NCI-H146 (cell line): ENCODE results near the gene CA11.

ENCODE experiments used
- DNase-seq: peaks from one replicate; lab custom pipeline; 2025; lab: John Stamatoyannopoulos, UW

The CA11 gene

DNA sequence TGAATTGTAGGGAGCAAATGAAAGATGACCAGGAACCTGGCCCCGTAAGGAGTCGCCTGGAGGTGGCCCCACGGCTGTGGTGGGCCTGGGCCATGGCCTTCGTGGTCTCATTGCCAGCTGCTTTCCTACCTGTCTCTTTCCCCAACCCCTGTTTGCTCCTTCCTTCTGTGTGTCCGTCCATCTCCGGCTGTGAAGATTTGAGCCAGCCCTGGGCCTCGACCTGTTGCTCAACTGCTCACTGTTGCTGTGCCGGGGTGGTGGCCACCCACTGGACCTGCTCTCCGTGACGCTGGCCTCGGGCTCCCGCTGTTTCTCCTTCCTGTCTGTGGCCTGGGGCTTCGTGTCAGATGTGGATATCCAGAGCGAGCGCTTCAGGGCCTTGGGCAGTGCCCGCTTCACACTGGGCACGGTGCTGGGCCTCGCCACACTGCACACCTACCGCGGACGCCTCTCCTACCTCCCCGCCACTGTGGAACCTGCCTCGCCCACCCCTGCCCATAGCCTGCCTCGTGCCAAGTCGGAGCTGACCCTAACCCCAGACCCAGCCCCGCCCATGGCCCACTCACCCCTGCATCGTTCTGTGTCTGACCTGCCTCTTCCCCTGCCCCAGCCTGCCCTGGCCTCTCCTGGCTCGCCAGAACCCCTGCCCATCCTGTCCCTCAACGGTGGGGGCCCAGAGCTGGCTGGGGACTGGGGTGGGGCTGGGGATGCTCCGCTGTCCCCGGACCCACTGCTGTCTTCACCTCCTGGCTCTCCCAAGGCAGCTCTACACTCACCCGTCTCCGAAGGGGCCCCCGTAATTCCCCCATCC, 17.3 kb downstream of the CA11 start:
- DNase-seq: no peak

DNA sequence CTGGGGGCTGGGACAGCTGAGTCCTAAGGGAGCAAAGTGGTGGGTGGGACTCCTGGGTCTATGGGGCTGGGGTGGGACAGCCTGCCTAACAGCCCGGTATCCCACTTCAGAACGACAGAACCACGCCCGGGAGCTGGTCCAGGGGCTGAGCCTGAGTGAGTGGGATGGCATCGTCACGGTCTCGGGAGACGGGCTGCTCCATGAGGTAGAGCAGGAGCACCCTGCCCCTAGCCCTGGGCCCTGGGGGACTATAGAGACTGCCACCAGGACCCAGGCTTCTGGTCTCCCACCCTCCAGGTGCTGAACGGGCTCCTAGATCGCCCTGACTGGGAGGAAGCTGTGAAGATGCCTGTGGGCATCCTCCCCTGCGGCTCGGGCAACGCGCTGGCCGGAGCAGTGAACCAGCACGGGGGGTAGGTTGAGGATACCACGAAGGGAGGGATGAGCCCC, 18.1 kb downstream of the CA11 start:
- DNase-seq: no peak

DNA sequence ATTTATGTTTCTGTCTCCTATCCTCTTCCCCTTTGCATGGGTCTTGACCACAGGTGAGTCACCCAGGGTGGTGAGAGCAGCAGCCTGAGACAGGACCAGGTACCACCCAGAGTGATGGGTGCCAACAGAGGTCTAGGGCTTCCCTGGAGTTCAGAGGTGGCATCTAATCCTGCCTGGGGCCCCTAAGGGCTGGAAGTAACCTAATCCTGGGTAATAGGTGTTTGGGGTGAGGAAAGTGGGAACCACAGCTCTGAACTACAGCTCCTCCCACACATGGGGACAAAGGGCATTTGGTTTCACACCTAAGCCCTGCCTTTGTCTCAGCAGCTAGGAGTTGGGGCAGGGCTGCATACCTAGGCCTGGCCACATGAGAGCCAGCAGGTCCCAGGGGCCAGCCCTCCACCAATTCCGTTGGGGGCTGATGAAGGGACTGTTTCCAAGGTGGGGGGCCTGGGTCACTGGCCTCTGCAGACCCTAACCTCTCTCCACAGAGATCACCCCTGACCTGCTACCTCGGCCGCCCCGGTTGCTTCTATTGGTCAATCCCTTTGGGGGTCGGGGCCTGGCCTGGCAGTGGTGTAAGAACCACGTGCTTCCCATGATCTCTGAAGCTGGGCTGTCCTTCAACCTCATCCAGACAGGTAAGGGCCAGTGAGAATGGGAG, 18.7 kb downstream of the CA11 start:
- no peak for DNase-seq

DNA sequence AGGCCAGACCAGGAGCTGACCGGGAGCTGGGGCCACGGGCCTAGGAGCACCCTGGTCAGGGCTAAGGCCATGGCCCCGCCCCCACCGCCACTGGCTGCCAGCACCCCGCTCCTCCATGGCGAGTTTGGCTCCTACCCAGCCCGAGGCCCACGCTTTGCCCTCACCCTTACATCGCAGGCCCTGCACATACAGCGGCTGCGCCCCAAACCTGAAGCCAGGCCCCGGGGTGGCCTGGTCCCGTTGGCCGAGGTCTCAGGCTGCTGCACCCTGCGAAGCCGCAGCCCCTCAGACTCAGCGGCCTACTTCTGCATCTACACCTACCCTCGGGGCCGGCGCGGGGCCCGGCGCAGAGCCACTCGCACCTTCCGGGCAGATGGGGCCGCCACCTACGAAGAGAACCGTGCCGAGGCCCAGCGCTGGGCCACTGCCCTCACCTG, 20.1 kb downstream of the CA11 start:
- DNase-seq: no peak

GRCh38 chr19:48624791-48625723, 20.9 kb downstream of the CA11 start:
- peak; percentile 43 for DNase-seq

DNA sequence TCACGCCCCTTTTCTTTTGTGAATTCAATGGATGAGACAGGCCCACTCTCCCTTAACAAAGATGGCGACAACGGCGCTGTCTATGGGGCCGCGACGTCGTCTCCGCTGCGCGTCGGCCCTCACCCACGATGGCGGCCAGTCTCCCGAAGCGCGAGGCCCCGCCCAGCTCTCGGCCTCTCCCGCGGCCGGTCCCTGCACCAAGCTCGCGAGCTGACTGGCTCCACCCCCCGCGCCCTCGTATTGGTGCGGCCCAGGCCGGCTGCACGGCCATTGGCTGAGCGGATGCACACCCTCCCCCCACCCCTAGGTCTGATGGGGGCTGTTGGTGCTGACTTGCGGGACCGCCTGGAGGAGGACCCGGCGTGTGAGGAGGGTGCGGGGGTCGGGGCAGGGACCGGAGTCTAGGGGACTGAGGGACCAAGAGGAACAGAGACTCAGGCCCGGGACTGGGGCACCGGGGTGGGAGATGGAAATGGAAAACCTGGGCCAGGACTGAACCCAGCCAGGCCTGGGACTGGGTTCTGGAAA, 21.9 kb downstream of the CA11 start:
- DNase-seq: peak; percentile 99

DNA sequence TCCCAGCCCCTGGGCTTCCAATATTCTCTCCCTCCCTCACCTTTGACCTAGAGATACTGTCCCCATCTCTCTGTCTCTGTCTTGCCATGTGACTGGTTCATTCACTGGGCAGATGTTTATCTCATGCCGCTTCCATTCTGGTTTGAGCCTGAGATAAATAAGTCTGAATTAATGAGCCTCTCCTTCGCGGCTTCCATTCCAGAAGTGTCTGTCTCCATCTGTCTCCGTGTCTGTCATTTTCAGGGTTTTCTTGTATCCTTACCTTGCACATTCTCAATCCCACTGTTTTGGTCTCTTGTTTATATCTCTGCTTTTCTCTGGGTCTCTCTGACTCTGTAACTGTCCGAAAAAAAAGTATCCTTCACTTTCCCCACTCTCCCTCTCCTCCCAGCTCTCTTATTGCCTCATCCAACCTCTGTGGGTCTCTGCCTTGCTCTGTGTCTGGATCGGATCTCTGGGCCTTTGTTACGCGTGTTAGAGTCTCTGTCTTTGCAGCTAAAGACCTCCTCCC, 22.4 kb downstream of the CA11 start:
- DNase-seq: peak; percentile 42

DNA sequence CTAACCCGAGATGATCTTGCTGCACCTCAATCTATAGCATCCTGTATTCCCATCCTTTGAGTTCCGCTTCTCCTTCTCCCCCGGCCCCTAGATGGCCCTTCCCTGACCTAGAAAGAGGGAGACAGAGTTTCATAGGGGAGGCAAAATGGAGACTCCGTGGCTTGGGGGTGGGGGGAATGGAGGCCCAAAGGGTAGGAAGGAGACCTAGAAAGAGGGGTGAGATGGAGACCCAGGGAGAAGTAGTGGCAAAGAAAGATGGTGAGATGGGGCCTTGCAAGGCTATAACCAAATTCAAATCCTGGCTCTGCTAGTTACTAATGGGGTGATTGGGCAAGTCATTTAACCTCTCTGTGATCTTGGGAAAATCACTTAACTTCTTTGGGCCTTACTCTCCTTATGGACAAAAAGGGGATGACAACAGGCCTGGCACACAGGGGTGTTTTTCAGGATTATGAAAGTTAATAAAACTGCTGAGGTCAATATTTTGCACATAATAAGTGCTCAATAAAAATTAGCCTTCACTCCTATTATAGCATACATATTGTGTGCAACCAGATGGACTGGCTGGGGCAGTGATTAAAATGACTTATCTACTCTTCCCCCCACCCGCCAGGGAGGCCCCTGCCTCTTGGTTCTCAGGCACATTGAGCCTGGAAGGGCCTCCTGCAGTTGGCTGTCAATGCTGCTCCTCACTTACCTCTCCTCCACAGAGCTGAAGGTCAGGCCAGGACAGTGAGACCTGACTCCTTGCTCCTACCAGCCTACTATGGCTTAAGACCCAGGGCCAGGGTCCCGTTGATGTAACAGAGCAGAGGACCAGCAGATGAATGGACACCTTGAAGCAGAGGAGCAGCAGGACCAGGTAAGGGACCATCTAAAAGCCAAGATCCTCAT, 26.0 kb downstream of the CA11 start:
- no peak for DNase-seq

DNA sequence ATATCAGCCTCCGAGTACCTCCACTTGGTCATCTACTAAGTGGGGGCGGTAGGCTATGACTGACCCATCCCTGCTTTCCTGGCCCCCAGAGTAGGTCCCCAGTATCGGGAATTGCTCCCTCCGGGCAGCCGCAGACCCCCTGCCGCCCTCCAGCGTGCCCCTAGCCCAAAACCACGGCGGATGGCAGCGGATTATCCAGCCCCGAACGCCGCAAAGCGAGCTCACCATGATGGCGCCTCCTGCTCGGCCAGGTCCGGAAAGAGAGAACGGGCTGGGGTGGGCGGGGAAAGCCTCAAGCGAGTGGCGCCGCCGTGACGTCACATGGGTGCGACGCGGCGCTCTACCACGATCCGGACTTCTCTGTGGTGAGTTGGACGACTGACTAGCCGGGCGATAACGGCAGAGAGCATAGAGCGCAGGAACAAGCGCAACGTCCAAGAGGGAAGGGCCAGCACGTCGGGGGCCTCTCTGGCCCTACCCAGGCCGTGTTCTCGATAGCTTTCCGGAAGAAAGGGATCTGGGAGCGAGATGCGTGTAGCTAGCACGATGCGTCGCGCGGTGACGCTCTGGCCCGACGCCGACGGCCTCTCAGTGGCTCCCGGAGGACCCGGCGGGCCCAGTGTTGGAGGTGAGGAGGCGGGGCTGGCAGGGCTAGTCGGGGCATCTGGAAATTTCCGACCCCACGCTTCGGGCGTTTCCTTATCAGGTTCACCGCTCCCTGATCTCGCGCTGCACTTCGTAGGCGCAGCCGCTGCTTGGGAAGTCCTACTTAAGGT, 26.9 kb downstream of the CA11 start, which contains the start of the genes RPL18 and SPHK2:
Gene RPL18, minus strand, starts transcription at position 263 of the 776 bp plus-strand sequence. Its CDS starts 35 bp downstream, at position 228.
Gene SPHK2, plus strand, starts transcription at position 591 of the 776 bp plus-strand sequence. CDS start 1,009 bp downstream, outside the sequence.
- DNase-seq: peak; percentile 100

- DNase-seq: no peak
These were observed 27.6 kb downstream of the CA11 start for GRCh38 chr19:48618278-48618915.

GRCh38 chr19:48617146-48617937, 28.6 kb downstream of the CA11 start:
- DNase-seq: no peak

- DNase-seq: no peak
These were observed 29.4 kb downstream of the CA11 start for GRCh38 chr19:48616491-48617056.

DNA sequence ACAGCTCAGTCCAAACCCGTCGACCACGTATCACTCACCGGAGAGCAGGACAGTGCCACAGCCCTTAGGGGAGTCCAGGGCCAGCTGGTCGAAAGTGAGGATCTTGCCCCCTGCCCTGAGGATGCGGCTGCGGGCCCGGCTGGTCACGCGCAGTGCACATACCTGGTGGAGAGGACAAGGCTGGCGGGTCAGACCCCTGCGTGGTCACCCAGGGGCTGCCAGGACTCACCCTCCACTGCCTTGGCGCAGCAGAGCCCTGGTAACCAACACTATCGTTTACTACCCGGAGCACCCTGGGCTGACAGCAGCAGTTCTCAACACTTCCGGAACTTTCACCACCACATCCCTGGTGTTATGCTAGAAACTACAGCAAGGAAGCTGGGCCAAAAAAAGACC, 29.9 kb downstream of the CA11 start:
- no peak for DNase-seq

- no peak for DNase-seq
These were observed 30.6 kb downstream of the CA11 start for GRCh38 chr19:48615231-48616040.

GRCh38 chr19:48614436-48615230, 31.4 kb downstream of the CA11 start, which contains the start of gene FAM83E:
Gene FAM83E (minus strand): TSS chr19:48615076. CDS start chr19:48613372, 1,704 bp downstream.
- no peak for DNase-seq

DNA sequence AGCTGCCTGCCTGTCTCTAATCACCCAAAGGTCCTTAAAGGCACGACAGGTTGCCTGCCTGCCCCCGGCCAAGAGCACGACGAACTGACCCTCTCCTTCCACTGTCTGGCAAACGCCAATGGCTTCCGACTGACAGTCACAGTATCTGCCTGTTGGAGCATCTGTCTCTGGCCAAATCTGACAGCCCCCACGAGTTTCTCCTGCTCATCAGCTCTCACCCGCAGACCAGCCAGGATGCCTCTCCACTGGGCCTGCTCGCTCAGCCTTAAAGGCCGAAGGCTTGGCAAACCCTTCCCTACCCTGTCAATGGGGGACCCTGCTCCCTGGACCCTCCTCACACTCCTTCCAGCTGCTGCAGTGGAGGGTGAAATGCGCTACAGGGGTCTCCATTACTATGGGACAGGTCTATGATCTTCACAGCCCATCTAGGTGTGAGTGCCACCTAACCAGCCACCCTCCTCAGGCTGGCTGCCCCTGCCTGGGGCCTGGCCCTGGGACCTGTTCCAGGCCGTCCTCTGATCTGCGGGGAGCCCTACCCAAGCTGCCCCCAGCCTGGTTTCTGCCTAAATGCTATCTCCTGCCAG, 32.0 kb downstream of the CA11 start:
- DNase-seq: no peak
